ENCODE results near the gene PRSS27.
"Not testable (repeated sequence)": the region's sequence is repeated elsewhere in the genome, so short reads cannot be mapped to it uniquely, and the experiment has no call there.

- peak; percentile 54 for TF ChIP-seq CTCF (IDR thresholded peaks at IDR 0.05; ENCODE audit: low read depth, low read length, poor library complexity, severe bottlenecking)
- TF ChIP-seq EZH2phosphoT487 (IDR thresholded peaks at IDR 0.05; ENCODE audit: borderline replicate concordance, low read length) = not testable (repeated sequence)
These were observed 48.8 kb downstream of the PRSS27 start for GRCh38 chr16:2671193-2671592.

Measured in DOHH2 (cell line).